Omental fat pad (tissue), 4 donors: ENCODE results near the gene DLL4. TPM values are rescaled to one million over a fixed set of nuclear protein-coding genes. Genes with fewer than 3 reads are reported as not detected.

Experiments
- ATAC-seq: fragments of 150-250 bp; one replicate; pipeline ENCODE4 v1.9.1; 2016; ENCODE audit warnings: mild to moderate bottlenecking, moderate library complexity; ENCODE audit not compliant: low FRiP score
- DNase-seq: peaks from one replicate; pipeline ENCODE4 v3.0.0-alpha.2; 2019; ENCODE audit warnings: low spot score
- total RNA-seq, 4 donors: library from RNA; depleted of rRNA; stranded (reverse); fragments of >200 nt; gene quantifications; one replicate each; pipeline ENCODE4 v1.1.0, GENCODE V29; 2016
- TF ChIP-seq, protein P1 (sequence below), 3 donors: fragments of 450-650 bp; IDR thresholded peaks; one replicate each; pipeline ENCODE4 v1.5.1; 2016 to 2017; ENCODE audit warnings: antibody characterized with exemption in 3 of 3, mild to moderate bottlenecking in 3 of 3, moderate library complexity in 2 of 3

The DLL4 gene
- total RNA-seq, 4 donors from 2014 or later = 5.8 to 27.6 (median 10.1) TPM

DNA sequence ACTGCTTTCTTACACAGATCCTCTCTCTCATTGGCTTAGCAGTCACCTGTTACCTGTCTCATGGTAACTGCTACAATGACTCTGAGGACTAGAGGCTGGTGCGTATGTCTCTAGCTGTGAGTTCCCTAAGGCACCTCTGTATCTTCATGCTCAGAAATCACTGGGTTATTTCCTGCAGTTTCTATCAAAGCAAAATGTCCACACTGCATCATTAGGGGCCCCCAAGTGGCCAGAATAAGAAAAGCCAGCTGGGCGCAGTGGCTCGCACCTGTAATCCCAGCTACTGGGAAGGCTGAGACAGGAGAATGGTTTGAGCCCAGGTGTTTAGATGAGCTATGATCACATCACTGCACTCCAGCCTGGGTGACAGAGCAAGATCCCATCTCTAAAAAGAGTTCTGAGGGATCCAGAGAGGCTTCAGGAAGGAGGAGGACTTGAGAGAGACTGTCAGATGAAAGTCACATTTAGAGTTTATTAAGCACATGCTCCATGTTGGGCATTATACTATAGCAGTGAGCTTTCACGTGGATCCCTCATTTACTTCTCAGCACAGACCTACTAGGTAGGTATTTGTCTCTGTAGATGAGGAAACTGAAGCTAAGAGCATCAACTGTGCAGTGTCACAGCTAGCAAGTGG, 37.2 kb upstream of the DLL4 start:
- ATAC-seq (no peak), DNase-seq (no peak)
- TF ChIP-seq, protein P1, sequence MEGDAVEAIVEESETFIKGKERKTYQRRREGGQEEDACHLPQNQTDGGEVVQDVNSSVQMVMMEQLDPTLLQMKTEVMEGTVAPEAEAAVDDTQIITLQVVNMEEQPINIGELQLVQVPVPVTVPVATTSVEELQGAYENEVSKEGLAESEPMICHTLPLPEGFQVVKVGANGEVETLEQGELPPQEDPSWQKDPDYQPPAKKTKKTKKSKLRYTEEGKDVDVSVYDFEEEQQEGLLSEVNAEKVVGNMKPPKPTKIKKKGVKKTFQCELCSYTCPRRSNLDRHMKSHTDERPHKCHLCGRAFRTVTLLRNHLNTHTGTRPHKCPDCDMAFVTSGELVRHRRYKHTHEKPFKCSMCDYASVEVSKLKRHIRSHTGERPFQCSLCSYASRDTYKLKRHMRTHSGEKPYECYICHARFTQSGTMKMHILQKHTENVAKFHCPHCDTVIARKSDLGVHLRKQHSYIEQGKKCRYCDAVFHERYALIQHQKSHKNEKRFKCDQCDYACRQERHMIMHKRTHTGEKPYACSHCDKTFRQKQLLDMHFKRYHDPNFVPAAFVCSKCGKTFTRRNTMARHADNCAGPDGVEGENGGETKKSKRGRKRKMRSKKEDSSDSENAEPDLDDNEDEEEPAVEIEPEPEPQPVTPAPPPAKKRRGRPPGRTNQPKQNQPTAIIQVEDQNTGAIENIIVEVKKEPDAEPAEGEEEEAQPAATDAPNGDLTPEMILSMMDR (IDR thresholded peaks at IDR 0.05) = no peak

DNA sequence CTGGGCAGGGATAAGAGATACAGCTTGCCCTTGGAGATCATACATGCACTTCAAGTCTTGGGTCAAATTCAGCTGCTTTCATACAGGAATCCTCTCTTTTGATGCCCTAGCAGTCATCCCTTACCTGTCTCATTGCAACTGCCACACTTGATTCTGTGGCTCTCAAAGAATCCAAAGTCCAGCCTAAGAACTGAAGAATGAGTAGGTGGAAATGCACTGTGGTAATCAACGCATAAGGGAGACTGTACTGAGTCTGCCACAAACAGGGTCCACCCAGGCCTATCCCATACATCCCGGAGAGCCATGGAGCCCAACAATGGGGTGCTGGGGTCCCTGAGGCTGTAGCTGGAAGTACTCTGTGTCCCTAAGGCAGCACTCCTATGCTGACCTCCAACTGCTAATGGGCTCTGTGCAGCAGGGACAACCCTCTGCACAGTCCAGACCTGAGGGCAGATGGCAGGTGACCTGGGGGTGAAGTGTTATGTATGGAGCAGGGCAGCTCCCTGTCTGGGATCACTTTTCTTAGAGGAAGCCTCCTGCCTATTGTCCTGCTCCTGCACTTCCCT, 36.6 kb upstream of the DLL4 start:
- TF ChIP-seq, protein P1 (IDR thresholded peaks at IDR 0.05) = no peak
- DNase-seq (no peak), ATAC-seq (no peak)

DNA sequence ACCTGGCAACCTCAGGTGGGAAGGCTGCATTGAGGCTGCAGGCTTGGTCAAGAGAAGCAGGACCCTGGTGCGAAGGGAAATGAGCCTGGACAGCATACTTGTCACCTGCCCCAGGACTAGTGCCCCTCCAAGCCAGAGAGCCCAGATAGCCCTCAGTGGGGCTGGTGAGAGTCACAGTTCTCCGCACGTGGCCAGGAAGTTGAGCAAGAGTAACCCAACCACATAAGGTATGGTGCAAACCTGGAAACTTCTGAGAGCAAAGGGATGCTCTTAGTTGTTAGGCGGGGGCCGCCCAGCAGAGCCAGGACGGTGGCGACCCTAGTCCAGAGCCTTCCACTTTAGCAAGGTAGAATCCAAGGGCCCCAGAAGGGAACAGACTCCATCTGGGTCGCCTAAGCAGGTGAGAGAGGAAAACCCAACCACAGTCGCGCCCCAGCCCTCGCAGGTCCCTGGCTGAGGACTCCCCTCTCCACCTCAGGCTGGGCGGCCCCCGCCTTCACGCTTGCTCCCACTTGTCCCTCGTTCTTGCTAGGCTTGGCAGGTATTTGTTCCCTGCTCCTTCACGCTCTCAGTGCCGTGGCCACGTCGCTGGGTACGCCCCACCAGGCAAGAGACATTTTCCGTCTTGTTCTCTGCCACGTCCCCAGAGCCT, 36.0 kb upstream of the DLL4 start:
- TF ChIP-seq, protein P1 (IDR thresholded peaks at IDR 0.05) = no peak
- ATAC-seq = no peak
- no peak for DNase-seq

DNA sequence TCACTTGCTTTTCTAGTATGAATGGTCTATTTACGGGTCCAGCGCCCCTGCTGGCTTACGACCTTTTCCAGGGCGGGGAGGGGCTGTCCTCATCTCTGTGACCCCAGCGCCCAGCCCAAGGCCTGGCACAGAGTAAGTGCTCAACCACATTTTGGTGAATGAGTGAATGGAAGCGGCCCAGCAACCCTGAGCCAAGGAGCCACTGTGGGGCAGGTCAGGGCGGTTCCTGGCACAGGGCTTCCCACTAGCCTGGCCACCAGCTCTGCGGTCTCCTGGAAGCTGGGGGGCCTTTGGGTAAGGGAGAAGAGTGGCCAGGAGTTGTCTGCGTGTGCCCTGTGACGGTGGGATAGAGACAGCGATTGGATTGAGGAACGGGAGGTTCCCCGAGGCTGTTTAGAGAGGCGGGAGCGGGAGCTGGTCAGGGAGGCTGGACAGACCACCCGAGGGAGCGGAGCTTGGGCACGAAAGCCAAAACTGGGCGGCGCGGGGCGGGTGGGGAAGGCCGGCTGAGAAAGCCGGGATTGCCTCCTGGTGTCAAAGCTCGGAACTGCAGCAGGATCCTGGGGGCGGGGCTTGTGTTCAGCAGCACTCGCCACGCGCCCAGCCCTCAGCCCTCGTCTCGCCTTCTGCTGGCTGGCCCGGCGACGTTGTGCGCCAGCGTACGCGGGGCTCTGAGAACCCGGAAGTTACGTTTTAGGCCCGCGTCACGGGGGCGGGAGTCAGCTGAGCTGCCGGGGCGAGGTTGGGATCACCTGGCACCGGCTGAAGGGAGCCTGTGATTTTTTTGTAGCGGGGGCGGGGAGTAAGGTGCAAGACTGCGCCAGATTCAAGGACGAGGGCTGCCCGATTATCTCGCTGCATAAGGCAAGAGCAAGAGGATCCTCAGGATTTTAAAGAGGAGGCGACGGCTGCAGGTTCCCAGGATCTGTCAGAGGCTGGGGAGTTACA, 35.1 kb upstream of the DLL4 start, which contains the start of gene VPS18:
TSS of gene VPS18 (plus strand) at position 718 of the 948 bp plus-strand sequence. CDS start 319 bp downstream, outside the sequence.
- peak; percentile 95 for ATAC-seq
- TF ChIP-seq, protein P1 (IDR thresholded peaks at IDR 0.05) = peak in 2 of 3 donors; percentile 56 to 76
- DNase-seq = peak; percentile 99

DNA sequence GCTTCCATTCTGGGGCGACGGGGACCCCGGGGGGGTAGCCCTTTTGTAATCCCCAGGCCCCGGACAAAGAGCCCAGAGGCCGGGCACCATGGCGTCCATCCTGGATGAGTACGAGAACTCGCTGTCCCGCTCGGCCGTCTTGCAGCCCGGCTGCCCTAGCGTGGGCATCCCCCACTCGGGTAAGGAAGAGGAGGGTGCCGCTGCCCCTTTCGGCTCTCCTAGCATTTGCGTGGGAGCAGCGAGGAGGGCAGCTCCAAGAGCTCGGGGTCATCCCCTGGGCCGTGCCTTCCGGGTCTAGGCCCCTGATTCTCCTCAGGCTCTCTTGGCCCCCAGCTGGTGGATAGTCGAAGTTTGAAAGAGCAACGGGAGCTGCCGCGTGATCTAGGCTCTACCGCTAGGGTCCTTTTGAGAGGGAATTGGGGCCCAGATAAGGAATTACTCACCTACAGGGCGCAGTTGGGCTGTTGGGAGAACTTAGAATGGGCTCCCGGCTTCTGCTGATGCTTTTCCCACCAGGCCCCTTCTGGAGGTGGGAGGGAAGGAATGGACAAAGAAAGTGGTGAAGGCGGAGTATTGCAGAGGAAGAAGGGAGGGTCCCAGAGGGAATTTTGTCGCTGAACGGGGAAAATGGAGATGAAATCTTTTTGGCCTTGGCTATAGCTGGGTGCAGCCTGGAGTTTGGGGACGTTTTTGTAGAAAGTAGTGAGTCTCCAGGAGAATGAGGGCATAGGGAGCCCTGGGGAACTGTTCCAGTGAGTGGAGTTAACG, 34.3 kb upstream of the DLL4 start:
- TF ChIP-seq, protein P1 (IDR thresholded peaks at IDR 0.05) = peak in 2 of 3 donors; percentile 14 to 46
- no peak for DNase-seq
- ATAC-seq = peak; percentile 49
